ENCODE results near the gene ETHE1.
"Not testable (repeated sequence)": the region's sequence is repeated elsewhere in the genome, so short reads cannot be mapped to it uniquely, and the experiment has no call there.

ETHE1 gene

DNA sequence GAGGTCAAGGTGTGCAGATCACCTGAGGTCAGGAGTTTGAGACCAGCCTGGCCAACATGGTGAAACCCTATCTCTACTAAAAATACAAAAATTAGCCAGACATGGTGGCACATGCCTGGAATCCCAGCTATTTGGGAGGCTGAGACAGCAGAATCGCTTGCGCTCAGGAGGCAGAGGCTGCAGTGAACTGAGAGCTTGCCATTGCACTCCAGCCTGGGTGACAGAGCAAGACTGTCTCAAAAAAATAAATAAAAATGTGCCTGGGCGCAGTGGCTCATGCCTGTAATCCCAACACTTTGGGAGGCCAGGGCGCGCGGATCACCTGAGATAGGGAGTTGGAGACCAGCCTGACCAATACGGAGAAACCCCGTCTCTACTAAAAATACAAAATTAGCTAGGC lies 3.3 kb downstream of the ETHE1 start:
- not testable (repeated sequence) for DNase-seq

DNA sequence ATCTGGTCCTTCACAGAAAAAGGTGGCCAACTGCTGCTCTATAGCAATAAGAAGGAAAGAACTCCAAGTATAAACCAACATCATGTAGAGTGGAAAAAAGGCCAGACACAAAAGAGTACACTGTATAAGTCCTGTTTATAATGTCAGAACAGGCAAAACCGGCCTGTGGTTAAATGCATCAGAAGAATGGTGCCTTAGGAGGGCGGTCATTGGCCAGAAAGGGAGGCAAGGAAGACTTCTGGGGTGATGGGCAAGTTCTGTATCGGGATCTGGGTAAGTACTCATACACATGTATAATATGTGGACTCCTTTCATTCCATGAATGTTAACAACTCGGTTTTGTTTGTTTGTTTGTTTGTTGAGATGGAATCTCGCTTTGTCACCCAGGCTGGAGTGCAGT lies 4.1 kb downstream of the ETHE1 start:
- DNase-seq = no peak

GRCh38 chr19:43519436-43520088 lies 7.4 kb downstream of the ETHE1 start:
- peak in 11 of 14 donors; percentile 9 to 78 (median 40) for DNase-seq

DNA sequence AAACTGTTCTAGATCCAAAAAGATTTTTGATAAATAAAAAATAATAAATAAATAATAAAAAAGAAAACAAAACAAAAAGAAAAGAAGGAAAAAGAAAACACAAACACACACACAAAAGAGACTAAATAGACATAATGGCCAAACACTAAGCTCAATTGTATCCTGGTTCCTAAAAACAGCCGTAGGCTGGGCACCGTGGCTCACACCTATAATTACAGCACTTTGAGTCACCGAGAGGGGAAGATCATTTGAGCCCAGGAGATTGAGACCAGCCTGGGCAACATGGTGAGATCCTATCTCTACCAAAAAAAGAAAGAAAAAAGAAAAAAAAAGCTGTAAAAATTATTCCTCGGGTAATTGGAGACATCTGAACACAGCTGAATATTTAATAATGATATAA lies 8.9 kb downstream of the ETHE1 start:
- no peak for DNase-seq

GRCh38 chr19:43512399-43512798 lies 14.6 kb downstream of the ETHE1 start:
- DNase-seq = not testable (repeated sequence)

DNA sequence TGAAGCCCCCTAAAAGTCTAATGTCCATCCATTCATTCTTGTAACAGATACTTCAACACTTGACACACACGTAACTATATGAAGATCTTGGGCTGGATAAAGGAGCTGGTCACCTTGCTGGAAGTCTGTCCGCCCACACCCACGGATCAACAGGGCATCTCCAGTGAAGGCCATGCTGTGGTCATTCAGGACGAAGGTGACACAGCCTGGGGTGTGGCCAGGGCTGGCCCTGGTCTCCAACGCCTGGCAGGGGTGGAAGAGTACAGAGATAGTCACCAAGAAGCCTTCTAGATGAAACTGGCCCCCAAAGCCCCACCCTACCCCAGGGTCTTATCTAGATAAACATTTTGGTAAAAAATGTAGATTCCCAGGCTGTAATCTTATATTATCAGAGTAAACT lies 15.7 kb downstream of the ETHE1 start:
- no peak for DNase-seq

DNA sequence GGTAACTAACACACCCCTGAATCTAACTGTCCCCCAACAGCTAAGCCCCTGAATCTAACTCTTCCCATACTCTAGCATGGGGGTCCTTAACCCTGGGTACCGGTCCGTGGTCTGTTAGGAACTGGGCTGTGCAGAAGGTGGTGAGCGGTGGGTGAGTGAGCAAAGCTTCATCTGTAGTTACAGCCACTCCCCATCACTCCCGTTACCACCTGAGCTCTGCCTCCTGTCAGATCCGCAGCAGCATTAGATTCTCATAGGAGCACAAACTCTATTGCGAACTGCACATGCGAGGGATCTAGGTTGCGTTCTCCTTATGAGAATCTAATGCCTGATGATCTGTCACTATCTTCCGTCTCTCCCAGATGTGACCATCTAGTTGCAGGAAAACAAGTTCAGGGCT lies 16.3 kb downstream of the ETHE1 start:
- no peak for DNase-seq

- DNase-seq = no peak
Observed at GRCh38 chr19:43507880-43508279, 19.1 kb downstream of the ETHE1 start.

DNA sequence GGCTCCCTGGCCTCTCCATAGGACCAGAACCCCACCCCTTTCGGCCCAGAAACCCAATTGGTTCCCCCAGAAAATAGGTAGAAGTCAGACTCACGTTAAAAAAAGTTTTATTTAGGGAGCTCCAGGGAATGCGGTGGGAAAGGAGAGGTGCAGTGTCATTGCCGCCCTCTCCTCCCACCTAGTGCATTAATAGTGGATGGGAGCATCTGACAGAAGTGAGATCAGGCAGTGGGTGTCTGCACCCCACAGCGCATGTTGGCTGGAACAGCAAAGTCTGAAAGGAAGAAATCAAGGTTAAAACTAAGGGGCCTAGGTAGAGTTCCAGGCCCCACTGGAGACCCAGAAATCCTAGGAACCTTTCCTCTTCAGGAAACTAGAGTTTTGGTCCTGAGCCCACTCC lies 20.4 kb downstream of the ETHE1 start:
- DNase-seq = no peak

DNA sequence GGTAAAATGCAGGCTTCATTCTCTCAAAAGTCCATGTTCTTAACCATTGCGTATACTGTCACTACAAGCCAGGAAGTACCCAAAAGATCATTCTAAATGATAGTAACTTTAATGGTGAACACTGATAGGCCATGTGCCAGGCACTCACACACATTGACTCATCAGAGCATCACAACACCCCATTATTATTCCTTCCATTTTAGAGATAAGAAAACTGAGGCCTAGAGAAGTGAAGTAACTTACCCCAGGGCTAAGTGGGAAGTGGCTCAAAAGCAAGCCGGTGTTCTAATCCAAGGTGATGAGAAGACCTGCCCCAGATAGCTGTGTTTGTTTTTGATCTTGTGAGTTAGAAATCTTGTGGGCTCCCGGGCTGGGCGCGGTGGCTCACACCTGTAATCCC lies 21.1 kb downstream of the ETHE1 start:
- no peak for DNase-seq

GRCh38 chr19:43505186-43505456 lies 21.9 kb downstream of the ETHE1 start:
- DNase-seq = no peak

- peak in 6 of 14 donors; percentile 1 to 65 (median 49) for DNase-seq
Observed at GRCh38 chr19:43504426-43505185, 22.4 kb downstream of the ETHE1 start, which contains the start of gene PHLDB3. PHLDB3 (minus strand) TSS chr19:43504746; CDS start chr19:43504118, 628 bp downstream.

DNA sequence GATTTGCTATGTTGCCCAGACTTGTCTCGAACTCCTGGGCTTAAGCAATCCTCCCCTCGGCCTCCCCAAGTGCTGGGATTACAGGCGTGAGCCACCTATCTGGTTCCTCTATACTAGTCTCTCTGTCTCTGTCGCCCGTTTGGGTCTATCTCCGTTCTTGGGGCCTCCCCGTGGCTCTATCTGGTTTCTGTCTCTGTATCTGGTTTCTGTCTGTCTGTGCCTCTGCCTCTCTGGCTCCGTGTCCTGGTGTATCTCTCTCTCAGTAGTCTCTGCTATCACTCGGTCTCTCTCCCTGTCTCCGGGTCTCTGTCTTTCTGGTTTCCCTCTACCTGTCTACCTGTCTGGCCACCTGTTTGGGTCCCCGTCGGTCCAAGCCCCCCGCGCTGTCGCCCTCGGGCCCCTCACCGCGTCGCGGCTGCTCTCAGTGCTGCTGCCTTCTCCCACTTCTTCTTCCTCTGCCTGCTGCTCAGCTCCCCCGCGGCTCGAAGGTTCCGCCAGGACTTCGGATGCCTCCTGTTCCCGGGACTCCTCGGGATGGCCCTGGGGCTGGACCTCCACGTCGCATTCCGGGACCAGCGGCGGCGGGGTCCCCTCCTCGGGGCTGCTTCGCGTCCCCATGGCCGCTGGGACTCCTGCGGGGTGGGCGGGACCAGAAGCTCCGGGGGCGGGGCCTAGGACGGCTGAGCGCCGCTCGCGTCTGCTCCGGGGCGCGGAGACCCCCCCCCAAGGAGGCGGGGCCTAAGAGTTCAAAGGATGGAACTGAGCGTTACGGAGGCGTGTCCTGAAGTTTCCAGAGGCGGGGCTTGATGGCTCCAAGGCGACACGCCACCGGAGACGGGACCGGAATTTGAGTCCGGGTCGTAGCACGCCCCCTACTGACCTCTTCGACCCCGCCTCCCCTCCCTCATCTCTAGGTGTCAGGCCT lies 23.2 kb downstream of the ETHE1 start:
- DNase-seq = peak; percentile 10 to 89 (median 82)

DNA sequence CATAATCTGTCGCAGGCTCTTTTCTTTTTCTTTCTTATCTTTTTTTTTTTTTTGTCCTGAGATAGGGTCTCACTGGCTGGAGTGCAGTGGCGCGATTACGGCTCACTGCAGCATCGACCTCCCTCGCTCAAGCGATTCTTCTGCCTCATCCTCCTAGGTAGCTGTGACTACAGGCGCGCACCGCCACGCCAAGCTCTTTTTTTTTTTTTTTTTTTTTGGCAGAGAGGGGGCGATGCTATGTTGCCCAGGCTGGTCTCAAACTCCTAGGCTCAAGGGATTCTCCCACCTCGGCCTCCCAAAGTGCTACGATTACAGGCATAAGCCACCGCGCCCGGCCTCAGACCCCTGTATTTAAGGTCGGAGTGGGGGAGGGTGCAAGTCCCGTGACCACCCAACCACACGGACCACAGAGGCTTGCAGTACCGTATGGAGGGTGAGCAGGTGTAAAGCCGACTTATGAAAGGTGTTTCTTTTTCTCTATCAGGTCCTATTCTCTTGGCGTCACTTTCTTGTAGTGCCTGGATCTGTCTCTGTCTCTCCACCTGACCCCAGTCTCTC lies 24.5 kb downstream of the ETHE1 start:
- DNase-seq = no peak

GRCh38 chr19:43501661-43502418 lies 25.2 kb downstream of the ETHE1 start:
- DNase-seq = no peak

DNA sequence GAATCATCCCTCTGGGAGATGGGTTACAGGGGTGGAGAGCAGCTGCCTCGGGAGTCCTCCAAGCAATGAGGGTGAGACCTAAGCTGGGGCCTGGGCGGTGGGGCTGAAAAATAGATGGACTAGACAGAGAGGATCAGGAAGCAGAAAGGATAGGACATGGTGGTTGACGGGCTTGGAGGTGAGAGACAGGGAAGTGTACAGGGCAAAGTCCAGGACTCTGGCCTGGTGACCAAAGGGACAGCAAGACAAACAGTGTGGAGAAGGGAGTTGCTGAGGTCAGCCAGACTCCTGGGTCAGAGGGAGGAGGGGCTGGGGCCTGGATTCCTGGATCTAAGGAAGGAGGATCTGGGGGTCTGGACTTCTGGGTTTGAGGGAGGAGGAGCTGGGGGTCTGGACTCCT lies 28.0 kb downstream of the ETHE1 start:
- no peak for DNase-seq

GRCh38 chr19:43498233-43498842 lies 28.7 kb downstream of the ETHE1 start:
- no peak for DNase-seq

GRCh38 chr19:43496960-43497359 lies 30.0 kb downstream of the ETHE1 start:
- DNase-seq = no peak

DNA sequence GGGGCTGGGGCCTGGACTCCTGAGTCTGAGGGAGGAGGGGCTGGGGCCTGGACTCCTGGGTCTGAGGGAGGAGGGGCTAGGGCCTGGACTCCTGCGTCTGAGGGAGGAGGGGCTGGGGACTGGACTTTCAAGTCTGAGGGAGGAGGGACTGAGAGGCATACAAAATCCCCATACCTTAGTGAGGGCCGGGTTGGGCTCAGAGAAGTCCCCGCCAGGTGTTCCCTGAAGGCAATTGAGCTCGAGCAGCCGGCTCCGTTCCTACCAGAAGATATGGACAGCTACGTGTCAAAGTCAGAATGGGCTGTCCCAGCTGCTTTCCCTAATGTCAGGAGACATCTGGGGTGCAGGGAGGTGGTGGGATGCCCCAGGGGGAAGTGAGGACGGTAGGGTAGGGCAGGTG lies 31.9 kb downstream of the ETHE1 start:
- no peak for DNase-seq

DNA sequence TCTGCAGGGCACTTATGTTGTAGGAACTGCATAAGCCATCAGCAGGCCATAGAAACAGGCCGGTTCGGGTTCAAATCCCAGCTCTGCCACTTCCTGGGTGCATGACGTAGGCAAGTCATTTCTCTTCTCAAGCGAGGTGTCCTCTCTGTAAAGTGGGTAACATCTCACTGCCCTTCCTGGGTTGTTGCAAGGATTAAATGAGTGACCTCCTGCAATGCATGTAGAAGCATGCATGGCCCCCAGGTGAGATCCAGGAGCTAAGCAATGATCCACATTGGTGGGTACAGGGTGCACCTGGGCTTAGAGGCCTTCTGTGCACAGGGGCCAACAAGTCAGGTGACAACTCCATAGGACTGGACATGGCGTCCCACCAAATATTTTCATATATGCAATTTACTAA lies 36.2 kb downstream of the ETHE1 start:
- DNase-seq = no peak

DNA sequence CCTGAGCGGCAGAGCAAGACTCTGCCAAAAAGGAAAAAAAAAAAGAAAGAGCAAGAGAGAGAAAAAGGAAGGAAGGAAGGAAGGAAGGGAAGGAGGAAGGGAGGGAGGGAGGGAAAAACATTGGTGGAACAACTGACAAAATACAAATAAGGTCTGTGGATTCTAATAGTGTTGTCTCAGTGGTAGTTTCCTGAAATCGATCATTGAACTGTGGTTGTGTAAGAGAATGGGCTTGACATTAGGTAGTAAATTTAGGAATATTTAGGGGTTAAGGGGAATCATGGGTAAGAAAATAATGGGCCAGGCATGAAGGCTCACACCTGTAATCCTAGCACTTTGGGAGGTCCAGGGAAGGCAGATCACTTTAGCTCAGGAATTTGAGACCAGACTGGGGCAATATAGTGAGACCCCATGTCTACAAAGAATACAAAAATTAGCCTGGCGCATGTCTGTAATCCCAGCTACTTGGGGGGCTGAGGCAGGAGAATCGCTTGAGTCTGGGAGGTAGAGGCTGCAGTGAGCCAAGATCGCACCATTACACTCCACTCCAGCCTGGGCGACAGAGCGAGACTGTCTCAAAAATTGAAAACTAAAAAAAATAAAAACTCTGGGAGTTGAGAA lies 36.9 kb downstream of the ETHE1 start:
- DNase-seq = no peak
